HCT116 (cell line): ENCODE data around the gene KCNIP3. TPM values are rescaled to one million over a fixed set of nuclear protein-coding genes. Genes with fewer than 3 reads are reported as not detected.

ENCODE experiments used
- CEBPB ChIP-seq: IDR thresholded peaks from 2 replicates; pipeline ENCODE4 v1.6.1; 2012; ENCODE audit warnings: low read depth
- EGR1 ChIP-seq: IDR thresholded peaks from 2 replicates; pipeline ENCODE4 v1.6.1; 2012; ENCODE audit warnings: low read depth
- ELF1 ChIP-seq: IDR thresholded peaks from 2 replicates; pipeline ENCODE4 v1.6.1; 2012; ENCODE audit warnings: low read depth, borderline replicate concordance
- EZH2 ChIP-seq: fragments of 200-600 bp; sonication (generic); IDR thresholded peaks from 2 replicates; pipeline ENCODE4 v1.6.1; 2017; ENCODE audit warnings: antibody characterized with exemption, mixed run types
- EZH2phosphoT487 ChIP-seq: fragments of 200-600 bp; IDR thresholded peaks from 2 replicates; pipeline ENCODE4 v1.6.1; 2018; ENCODE audit warnings: antibody characterized with exemption, borderline replicate concordance
- JUND ChIP-seq: IDR thresholded peaks from 2 replicates; pipeline ENCODE4 v1.6.1; 2012
- POLR2A ChIP-seq: IDR thresholded peaks from 2 replicates; pipeline ENCODE4 v1.7.0; 2011; ENCODE audit warnings: borderline replicate concordance; ENCODE audit not compliant: insufficient read depth, insufficient read length; ENCODE audit errors: extremely low read depth
- TCF7L2 ChIP-seq: IDR thresholded peaks from 2 replicates; pipeline ENCODE4 v1.7.0; 2011; ENCODE audit warnings: borderline replicate concordance, inconsistent platforms; ENCODE audit not compliant: insufficient read depth, insufficient read length; ENCODE audit errors: extremely low read depth
- total RNA-seq: library from RNA; stranded (reverse); gene quantifications from one replicate; pipeline ENCODE4 v1.2.1, GENCODE V29; 2021; ENCODE audit not compliant: unreplicated experiment
- TF ChIP-seq, protein P1 (sequence below), 3 experiments: fragments of 200-600 bp in 1 of 3; sonication (generic) in 1 of 3; IDR thresholded peaks in 2 of 3; conservative IDR thresholded peaks in 1 of 3; 2 replicates each; pipeline ENCODE4 v1.5.1; 2012 to 2017; ENCODE audit warnings: low read depth in 2 of 3, low read length in 2 of 3, antibody characterized with exemption in 1 of 3, borderline replicate concordance in 1 of 3, control low read depth in 1 of 3, mild to moderate bottlenecking in 1 of 3, mixed read lengths in 1 of 3, mixed run types in 1 of 3, moderate library complexity in 1 of 3; ENCODE audit not compliant: insufficient read depth in 1 of 3
- TF ChIP-seq, protein P2 (sequence below): IDR thresholded peaks from 2 replicates; pipeline ENCODE4 v1.6.1; 2011; ENCODE audit warnings: mild to moderate bottlenecking, low read length, moderate library complexity; ENCODE audit not compliant: insufficient replicate concordance; ENCODE audit errors: extremely low read depth
- TF ChIP-seq, protein P3 (sequence below): IDR thresholded peaks from 2 replicates; pipeline ENCODE4 v1.6.1; 2012

KCNIP3 gene
- total RNA-seq, 1 experiment from 2014 or later, result 3.1 TPM

DNA sequence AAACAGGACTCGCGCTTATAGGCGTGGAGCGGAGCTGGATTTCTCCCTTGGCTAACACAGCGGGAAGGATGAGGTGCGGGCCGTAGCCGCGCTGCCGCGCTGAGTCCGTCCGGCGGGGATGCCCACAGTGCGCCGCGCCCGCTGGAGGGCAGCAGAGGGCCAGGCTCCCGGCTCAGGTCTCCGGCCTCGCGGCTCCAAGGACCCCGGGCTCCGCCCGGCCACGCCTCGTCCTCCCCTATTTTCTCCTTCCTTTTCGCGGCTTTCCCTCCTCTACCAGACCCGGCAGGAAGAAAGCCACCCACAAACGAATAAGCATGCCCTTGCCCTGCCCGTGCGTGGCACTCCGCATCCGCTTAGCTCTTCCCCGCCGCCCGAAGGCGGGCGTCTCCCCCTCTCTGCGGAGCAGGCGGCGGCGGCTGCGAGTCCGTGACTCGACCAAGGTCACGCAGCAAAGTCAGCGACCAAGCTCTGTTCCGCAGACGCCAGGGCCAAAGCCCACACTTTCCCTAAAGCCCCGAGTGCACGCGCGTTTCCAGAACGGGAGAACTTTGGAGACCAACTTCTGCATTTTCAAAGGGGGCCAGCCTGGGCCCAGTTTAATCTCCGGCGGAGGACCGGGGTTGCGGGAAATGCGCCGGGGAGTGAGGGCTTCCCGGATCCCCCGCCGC lies 48.5 kb downstream of the KCNIP3 start (continued):
- TF ChIP-seq, protein P1, sequence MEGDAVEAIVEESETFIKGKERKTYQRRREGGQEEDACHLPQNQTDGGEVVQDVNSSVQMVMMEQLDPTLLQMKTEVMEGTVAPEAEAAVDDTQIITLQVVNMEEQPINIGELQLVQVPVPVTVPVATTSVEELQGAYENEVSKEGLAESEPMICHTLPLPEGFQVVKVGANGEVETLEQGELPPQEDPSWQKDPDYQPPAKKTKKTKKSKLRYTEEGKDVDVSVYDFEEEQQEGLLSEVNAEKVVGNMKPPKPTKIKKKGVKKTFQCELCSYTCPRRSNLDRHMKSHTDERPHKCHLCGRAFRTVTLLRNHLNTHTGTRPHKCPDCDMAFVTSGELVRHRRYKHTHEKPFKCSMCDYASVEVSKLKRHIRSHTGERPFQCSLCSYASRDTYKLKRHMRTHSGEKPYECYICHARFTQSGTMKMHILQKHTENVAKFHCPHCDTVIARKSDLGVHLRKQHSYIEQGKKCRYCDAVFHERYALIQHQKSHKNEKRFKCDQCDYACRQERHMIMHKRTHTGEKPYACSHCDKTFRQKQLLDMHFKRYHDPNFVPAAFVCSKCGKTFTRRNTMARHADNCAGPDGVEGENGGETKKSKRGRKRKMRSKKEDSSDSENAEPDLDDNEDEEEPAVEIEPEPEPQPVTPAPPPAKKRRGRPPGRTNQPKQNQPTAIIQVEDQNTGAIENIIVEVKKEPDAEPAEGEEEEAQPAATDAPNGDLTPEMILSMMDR (IDR thresholded peaks at IDR 0.05 in 2 of 3, conservative IDR thresholded peaks at IDR 0.05 in 1 of 3; ENCODE audit: borderline replicate concordance in 1 of 3, insufficient read depth in 1 of 3, low read depth in 2 of 3, low read length in 2 of 3), result peak; percentile 63 to 95 (median 79); a peak in 5 of 6 replicates
- peak; percentile 14 for TF ChIP-seq TCF7L2
- no peak for TF ChIP-seq CEBPB
- TF ChIP-seq JUND, result no peak
- no peak for TF ChIP-seq ELF1
- TF ChIP-seq, protein P2, sequence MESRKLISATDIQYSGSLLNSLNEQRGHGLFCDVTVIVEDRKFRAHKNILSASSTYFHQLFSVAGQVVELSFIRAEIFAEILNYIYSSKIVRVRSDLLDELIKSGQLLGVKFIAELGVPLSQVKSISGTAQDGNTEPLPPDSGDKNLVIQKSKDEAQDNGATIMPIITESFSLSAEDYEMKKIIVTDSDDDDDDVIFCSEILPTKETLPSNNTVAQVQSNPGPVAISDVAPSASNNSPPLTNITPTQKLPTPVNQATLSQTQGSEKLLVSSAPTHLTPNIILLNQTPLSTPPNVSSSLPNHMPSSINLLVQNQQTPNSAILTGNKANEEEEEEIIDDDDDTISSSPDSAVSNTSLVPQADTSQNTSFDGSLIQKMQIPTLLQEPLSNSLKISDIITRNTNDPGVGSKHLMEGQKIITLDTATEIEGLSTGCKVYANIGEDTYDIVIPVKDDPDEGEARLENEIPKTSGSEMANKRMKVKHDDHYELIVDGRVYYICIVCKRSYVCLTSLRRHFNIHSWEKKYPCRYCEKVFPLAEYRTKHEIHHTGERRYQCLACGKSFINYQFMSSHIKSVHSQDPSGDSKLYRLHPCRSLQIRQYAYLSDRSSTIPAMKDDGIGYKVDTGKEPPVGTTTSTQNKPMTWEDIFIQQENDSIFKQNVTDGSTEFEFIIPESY, result no peak
- TF ChIP-seq, protein P3, sequence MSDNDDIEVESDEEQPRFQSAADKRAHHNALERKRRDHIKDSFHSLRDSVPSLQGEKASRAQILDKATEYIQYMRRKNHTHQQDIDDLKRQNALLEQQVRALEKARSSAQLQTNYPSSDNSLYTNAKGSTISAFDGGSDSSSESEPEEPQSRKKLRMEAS, result peak; percentile 60; the same call in 1 of the 2 replicates
- TF ChIP-seq POLR2A, result no peak
- no peak for TF ChIP-seq EZH2phosphoT487
- no peak for TF ChIP-seq EGR1
- no peak for TF ChIP-seq EZH2
